Right atrium auricular region (tissue), 2 donors: Measurements from ENCODE around the gene PTPRN2. TPM values are rescaled to one million over a fixed set of nuclear protein-coding genes. Genes with fewer than 3 reads are reported as not detected.
A peak's percentile ranks its signal among the peaks of the same experiment; 100 is the strongest.

Source experiments
- DNase-seq: peaks from one replicate; pipeline ENCODE4 v3.0.0-alpha.2; 2019; ENCODE audit warnings: low spot score
- H3K27ac ChIP-seq, 2 donors: fragments of 200-600 bp; sonication (generic); 1 replicate in 1 of 2; 2 replicates in 1 of 2; pipeline ENCODE4 v1.5.1; 2016 to 2019
- H3K27me3 ChIP-seq, 2 donors: fragments of 200-600 bp; sonication (generic); one replicate each; pipeline versions ENCODE4 v1.5.1 to v1.6.0; 2017 to 2019
- H3K36me3 ChIP-seq: fragments of 200-600 bp; sonication (generic); one replicate; pipeline ENCODE4 v1.5.1; 2016
- H3K4me1 ChIP-seq, 2 donors: fragments of 200-600 bp; sonication (generic); one replicate each; pipeline versions ENCODE4 v1.5.1 to v1.6.0; 2017 to 2019
- H3K4me3 ChIP-seq, 2 donors: fragments of 200-600 bp; sonication (generic); 1 replicate in 1 of 2; 2 replicates in 1 of 2; pipeline ENCODE4 v1.5.1; 2017 to 2019; ENCODE audit warnings: mild to moderate bottlenecking in 1 of 2, moderate library complexity in 1 of 2
- H3K9me3 ChIP-seq, 2 donors: fragments of 200-600 bp; sonication (generic); one replicate each; pipeline ENCODE4 v1.5.1; 2019
- CTCF ChIP-seq, 2 donors: fragments of 200-600 bp; sonication (generic); IDR thresholded peaks; one replicate each; pipeline ENCODE4 v1.5.1; 2019; ENCODE audit warnings: antibody characterized with exemption in 2 of 2
- total RNA-seq, 2 donors: library from RNA; depleted of rRNA; stranded (reverse); fragments of >200 nt; gene quantifications; one replicate each; pipeline ENCODE4 v1.1.0, GENCODE V29; 2016

PTPRN2 gene
- total RNA-seq, 2 donors from 2014 or later, result 2.6 to 2.7 TPM

- Histone ChIP-seq H3K4me1 (no peaks in the 10 kb centered on the region), H3K4me3 (no peak overlapping the region), H3K36me3 (no peaks in the 10 kb centered on the region), H3K27ac (no peak overlapping the region), H3K27me3 (no peaks in the 10 kb centered on the region), H3K9me3 (peaks cover 0 to 8% of the 10 kb centered on the region in 2 donors)
- no peak for TF ChIP-seq CTCF (IDR thresholded peaks at IDR 0.05)
- no peak for DNase-seq
These were observed 190.4 kb downstream of the PTPRN2 start for GRCh38 chr7:158396982-158397862.

- H3K4me3 ChIP-seq, result no peak overlapping the region
- H3K36me3 ChIP-seq, result no peaks in the 10 kb centered on the region
- no peak for DNase-seq
- no peak overlapping the region for H3K27ac ChIP-seq
- no peak for TF ChIP-seq CTCF (IDR thresholded peaks at IDR 0.05)
- H3K27me3 ChIP-seq, result no peaks in the 10 kb centered on the region
- H3K4me1 ChIP-seq, result no peaks in the 10 kb centered on the region
- peaks cover 0 to 8% of the 10 kb centered on the region in 2 donors for H3K9me3 ChIP-seq
These were observed 191.2 kb downstream of the PTPRN2 start for GRCh38 chr7:158396301-158396905.

GRCh38 chr7:158395780-158396278, 191.8 kb downstream of the PTPRN2 start:
- Histone ChIP-seq H3K27me3 (no peaks in the 10 kb centered on the region), H3K4me1 (no peaks in the 10 kb centered on the region), H3K4me3 (no peak overlapping the region), H3K9me3 (peaks cover 0 to 8% of the 10 kb centered on the region in 2 donors), H3K36me3 (no peaks in the 10 kb centered on the region), H3K27ac (no peak overlapping the region)
- TF ChIP-seq CTCF (IDR thresholded peaks at IDR 0.05), result no peak
- no peak for DNase-seq

- DNase-seq, result no peak
- H3K9me3 ChIP-seq, result peaks cover 0 to 8% of the 10 kb centered on the region in 2 donors
- H3K4me1 ChIP-seq, result no peaks in the 10 kb centered on the region
- TF ChIP-seq CTCF (IDR thresholded peaks at IDR 0.05), result no peak
- H3K27ac ChIP-seq, result no peak overlapping the region
- H3K27me3 ChIP-seq, result no peaks in the 10 kb centered on the region
- H3K4me3 ChIP-seq, result no peak overlapping the region
- H3K36me3 ChIP-seq, result no peaks in the 10 kb centered on the region
These were observed 192.3 kb downstream of the PTPRN2 start for GRCh38 chr7:158395349-158395748.

GRCh38 chr7:158394936-158395335, 192.7 kb downstream of the PTPRN2 start:
- Histone ChIP-seq H3K36me3 (no peaks in the 10 kb centered on the region), H3K27me3 (no peaks in the 10 kb centered on the region), H3K27ac (no peak overlapping the region), H3K4me1 (no peaks in the 10 kb centered on the region), H3K4me3 (no peak overlapping the region), H3K9me3 (peaks cover 0 to 8% of the 10 kb centered on the region in 2 donors)
- no peak for DNase-seq
- TF ChIP-seq CTCF (IDR thresholded peaks at IDR 0.05), result peak; percentile 74 to 77
